ENCODE results near the gene FFAR1.

GRCh38 chr19:35379992-35380391 is 32.3 kb downstream of the FFAR1 start:
- TF ChIP-seq POLR2A (IDR thresholded peaks at IDR 0.05) (no peak), CTCF (IDR thresholded peaks at IDR 0.05) (no peak)

Data from lower leg skin (tissue), 3 donors.